Islet of Langerhans (tissue), 1 donor: ENCODE measurements around the gene WDFY4.

Source experiments
- FAIRE-seq: peaks from one replicate; lab custom pipeline; 2011; peaks lifted over from hg19 to GRCh38; lab: Jason Lieb, UNC

Gene WDFY4

GRCh38 chr10:48771234-48771633 is 86.6 kb downstream of the WDFY4 start:
- FAIRE-seq, result no peak

DNA sequence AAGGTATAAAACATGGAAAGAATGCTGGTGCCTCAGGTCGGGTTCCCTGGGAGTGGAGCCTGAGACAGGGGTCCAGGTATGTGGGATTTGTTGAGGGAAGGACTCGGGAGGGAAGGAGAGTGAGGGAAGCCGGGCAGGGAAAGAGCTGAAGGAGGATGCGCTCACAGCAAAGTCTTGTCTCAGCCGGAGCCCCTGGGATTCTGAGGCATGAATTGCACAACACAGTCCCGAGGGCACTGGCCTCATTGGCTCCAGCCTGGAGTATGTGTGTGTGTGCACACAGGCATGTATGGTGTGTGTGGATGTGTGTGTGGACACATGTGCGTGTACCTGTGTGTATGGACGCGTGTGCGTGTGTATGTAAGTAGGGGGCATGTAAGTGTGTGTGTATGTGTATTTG is 87.4 kb downstream of the WDFY4 start:
- no peak for FAIRE-seq

DNA sequence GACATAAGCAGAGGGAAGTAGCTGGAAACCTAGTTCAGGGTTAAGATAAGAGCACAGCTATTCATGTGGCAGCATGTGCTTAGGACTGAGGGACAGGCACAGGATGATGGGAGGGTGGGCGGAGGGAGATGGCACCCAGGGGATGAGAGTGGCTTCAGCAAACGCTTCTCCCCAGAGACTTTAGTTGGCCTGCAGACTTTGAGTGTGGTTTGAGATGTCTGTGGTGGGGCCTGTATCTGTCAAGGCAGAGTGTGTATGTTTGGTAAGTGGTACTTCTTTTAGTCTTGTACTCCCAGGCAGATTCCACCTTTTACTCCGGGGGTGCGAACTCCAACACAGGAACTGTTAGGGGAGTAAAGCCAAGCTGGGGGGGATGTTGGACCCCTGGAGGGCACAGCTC is 88.9 kb downstream of the WDFY4 start:
- FAIRE-seq, result no peak

- FAIRE-seq, result no peak
Observed at GRCh38 chr10:48774416-48775205, 89.9 kb downstream of the WDFY4 start.

- no peak for FAIRE-seq
Observed at GRCh38 chr10:48775206-48775517, 90.5 kb downstream of the WDFY4 start.

GRCh38 chr10:48776005-48776522 is 91.4 kb downstream of the WDFY4 start:
- FAIRE-seq, result no peak

- FAIRE-seq, result no peak
Observed at GRCh38 chr10:48776528-48776927, 91.9 kb downstream of the WDFY4 start.

- FAIRE-seq, result no peak
Observed at GRCh38 chr10:48777110-48777509, 92.4 kb downstream of the WDFY4 start.

DNA sequence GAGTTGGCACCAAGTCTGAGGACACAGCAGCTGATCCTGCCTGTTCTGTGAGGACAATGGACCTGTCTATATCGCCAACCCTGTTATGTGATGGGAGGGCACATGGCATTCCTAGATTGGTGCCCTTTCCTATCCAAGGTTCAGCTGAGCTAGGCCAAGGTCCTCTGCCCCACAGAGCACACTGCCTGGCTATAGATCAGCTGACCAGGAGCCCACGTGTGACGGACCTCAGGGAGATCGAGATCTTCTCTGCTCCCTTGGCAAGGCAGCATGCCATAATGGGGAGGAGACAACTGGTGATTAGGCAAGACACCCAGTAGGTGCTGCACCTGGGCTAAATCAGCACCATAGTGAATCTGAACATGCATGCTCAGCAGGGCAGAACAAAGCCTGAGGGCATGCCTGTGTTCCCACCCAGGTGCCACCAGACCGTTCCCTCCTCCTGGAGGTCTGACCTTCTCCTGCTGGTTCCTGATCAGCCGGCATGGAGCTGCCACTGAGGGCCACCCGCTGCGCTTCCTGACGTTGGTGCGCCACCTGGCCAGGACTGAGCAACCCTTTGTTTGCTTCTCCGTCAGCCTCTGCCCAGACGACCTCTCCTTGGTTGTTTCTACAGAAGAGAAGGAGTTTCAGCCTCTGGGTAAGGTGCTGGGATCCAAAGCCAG is 93.7 kb downstream of the WDFY4 start:
- no peak for FAIRE-seq

DNA sequence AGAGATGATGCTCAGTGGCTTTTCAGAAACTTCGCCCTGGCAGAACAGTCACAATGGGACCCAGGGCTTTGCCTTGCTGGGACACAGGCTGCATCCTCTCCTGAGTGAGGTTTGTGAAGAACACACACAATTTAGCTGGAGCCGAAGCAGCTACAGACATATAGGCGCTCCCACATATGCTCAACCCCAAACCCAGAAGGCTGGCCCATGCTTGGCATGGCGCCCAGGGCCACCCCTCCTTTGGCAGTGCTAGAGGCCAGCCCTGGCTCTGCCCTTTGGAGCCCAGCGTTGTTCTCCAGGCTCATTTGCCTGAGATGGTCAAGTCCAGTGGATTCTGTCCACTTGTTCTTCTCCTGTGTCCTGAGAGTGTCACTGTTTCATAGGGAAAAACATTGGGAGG is 94.4 kb downstream of the WDFY4 start:
- no peak for FAIRE-seq

- no peak for FAIRE-seq
Observed at GRCh38 chr10:48779546-48780152, 95.0 kb downstream of the WDFY4 start.

- no peak for FAIRE-seq
Observed at GRCh38 chr10:48780341-48780740, 95.7 kb downstream of the WDFY4 start.

- no peak for FAIRE-seq
Observed at GRCh38 chr10:48782386-48782785, 97.7 kb downstream of the WDFY4 start.

- FAIRE-seq, result no peak
Observed at GRCh38 chr10:48784031-48784430, 99.4 kb downstream of the WDFY4 start.

- FAIRE-seq, result no peak
Observed at GRCh38 chr10:48785796-48786195, 101.1 kb downstream of the WDFY4 start.

DNA sequence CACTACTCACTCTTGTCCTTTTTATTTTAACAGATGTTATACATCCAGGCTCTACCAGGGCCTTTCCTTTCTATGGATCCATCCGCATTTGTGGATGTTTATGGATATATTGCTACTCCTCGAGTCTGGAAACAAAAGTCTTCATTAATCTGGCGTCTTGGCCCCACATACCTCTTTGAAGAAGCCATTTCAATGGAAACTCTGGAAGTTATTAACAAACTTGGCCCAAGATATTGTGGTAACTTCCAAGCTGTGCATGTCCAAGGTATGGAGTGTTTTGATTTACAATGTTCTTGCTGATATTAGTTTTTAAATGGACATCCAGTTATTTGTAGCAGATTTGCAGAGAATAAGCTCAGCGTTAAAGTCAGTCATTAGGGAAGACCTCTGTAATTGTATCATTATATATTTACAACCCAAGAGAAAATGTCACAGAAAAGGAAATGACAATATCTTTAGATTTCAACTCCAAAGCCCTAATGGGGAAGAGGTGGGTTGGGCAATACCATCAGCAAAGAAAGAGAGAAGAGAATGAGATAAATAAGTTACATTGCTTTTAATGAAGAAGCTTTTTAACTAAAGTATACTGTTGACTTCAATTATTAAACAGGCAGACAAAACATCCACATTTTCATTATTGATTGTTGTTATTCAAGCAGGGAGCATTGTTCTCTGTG is 102.1 kb downstream of the WDFY4 start:
- no peak for FAIRE-seq

GRCh38 chr10:48788554-48788953 is 103.9 kb downstream of the WDFY4 start:
- FAIRE-seq, result no peak

GRCh38 chr10:48789486-48790456 is 105.1 kb downstream of the WDFY4 start:
- no peak for FAIRE-seq

- FAIRE-seq, result no peak
Observed at GRCh38 chr10:48790457-48791044, 105.9 kb downstream of the WDFY4 start.

- FAIRE-seq, result no peak
Observed at GRCh38 chr10:48791267-48791928, 106.7 kb downstream of the WDFY4 start.

DNA sequence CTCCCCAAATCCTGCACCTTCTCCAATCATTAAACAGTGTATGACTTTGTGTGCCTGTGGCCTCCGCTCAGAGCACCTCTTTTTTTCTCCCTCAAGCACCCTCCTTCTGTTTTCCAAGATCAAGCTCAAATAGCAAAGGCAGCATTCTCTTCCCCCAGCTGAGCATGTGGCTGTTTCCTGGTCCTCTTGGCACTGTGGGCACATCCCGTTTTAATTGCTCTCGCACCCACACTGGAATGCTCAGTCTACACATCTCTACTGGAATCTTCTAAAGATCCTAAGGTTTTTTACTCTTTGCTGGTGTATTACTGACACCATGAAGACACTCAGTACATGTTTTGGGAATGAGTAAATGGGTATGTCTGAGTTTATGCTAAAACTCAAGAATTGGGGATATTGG is 107.4 kb downstream of the WDFY4 start:
- no peak for FAIRE-seq
